ENCODE data around the gene VWA8.

DNA sequence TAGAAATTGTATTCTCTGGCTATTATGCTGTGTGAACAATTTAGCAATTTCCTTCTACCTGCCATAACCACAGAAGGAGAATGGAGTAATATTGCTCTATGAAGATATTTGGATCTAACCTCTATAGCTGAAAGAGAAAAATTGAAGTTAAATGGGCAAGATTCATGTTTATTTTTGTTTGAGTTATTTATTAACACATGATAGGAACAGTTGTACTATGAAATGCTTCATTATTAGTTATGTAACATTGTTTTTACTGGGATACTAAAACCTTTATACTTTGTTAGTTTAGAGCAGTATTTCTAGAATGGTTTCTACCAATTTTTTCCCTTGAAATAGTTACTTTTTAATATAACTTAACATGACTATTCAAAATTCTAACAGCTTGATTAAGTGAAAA, 27.3 kb upstream of the VWA8 start:
- no peak for TF ChIP-seq CTCF (IDR thresholded peaks at IDR 0.05; ENCODE audit: low read depth, low read length, poor library complexity, severe bottlenecking)
- no peak for TF ChIP-seq EZH2phosphoT487 (IDR thresholded peaks at IDR 0.05; ENCODE audit: borderline replicate concordance, low read length)
